Activated naive CD4-positive, alpha-beta T cell treated with Interleukin-2 at 50 U/mL for 16 hours (primary cell): ENCODE results near the gene MYL6B.
"Not testable (repeated sequence)": the region's sequence is repeated elsewhere in the genome, so short reads cannot be mapped to it uniquely, and the experiment has no call there.

Experiments used
- DNase-seq: peaks from one replicate; pipeline ENCODE4 v3.0.0-alpha.2; 2020

MYL6B gene

GRCh38 chr12:56152132-56152755 lies at the start of gene MYL6B:
MYL6B (plus strand) TSS chr12:56152587; CDS start chr12:56153919, 1,332 bp downstream.
- peak; percentile 96 for DNase-seq

GRCh38 chr12:56102683-56103065 lies 49.7 kb upstream of the MYL6B start:
- DNase-seq: no peak

GRCh38 chr12:56103066-56103711 lies 49.2 kb upstream of the MYL6B start:
- DNase-seq: no peak

- DNase-seq: no peak
Observed at GRCh38 chr12:56103823-56104108, 48.6 kb upstream of the MYL6B start.

- peak; percentile 98 for DNase-seq
Observed at GRCh38 chr12:56104109-56104814, 48.1 kb upstream of the MYL6B start, which contains the start of gene PA2G4. PA2G4 (plus strand) TSS chr12:56104559; CDS start chr12:56104738, 179 bp downstream.

- DNase-seq: peak; percentile 34
Observed at GRCh38 chr12:56104815-56105608, 47.4 kb upstream of the MYL6B start.

GRCh38 chr12:56105609-56105902 lies 46.8 kb upstream of the MYL6B start:
- no peak for DNase-seq

GRCh38 chr12:56107242-56107641 lies 45.1 kb upstream of the MYL6B start:
- DNase-seq: no peak

GRCh38 chr12:56110571-56110970 lies 41.8 kb upstream of the MYL6B start:
- DNase-seq: no peak

- no peak for DNase-seq
Observed at GRCh38 chr12:56114084-56114483, 38.3 kb upstream of the MYL6B start.

GRCh38 chr12:56115329-56115728 lies 37.1 kb upstream of the MYL6B start:
- no peak for DNase-seq

GRCh38 chr12:56116267-56117081 lies 35.9 kb upstream of the MYL6B start, which contains the start of gene RPL41:
RPL41 (plus strand) TSS chr12:56116633.
- peak; percentile 94 for DNase-seq

GRCh38 chr12:56117082-56117706 lies 35.2 kb upstream of the MYL6B start:
- not testable (repeated sequence) for DNase-seq

GRCh38 chr12:56117778-56118687 lies 34.4 kb upstream of the MYL6B start, which contains the start of gene ZC3H10:
ZC3H10 (plus strand) TSS chr12:56118266; CDS start chr12:56120563, 2,297 bp downstream.
- peak; percentile 97 for DNase-seq

- no peak for DNase-seq
Observed at GRCh38 chr12:56118688-56119357, 33.6 kb upstream of the MYL6B start.

- DNase-seq: peak; percentile 60
Observed at GRCh38 chr12:56119361-56119796, 33.0 kb upstream of the MYL6B start.

GRCh38 chr12:56120158-56120846 lies 32.1 kb upstream of the MYL6B start:
- DNase-seq: no peak

- DNase-seq: no peak
Observed at GRCh38 chr12:56121204-56121870, 31.1 kb upstream of the MYL6B start.

- DNase-seq: no peak
Observed at GRCh38 chr12:56122637-56123036, 29.8 kb upstream of the MYL6B start.
